Neural progenitor cell (in vitro differentiated cells): ENCODE data around the gene STK32A. TPM values are rescaled to one million over a fixed set of nuclear protein-coding genes. Genes with fewer than 3 reads are reported as not detected.

Experiments used
- DNase-seq: peaks from one replicate; pipeline ENCODE4 v3.0.0-alpha.2; 2016; ENCODE audit warnings: low spot score
- H2AFZ ChIP-seq: fragments of 200-600 bp; sonication (generic); replicated peaks from 2 replicates; pipeline ENCODE4 v1.6.1; 2016; ENCODE audit warnings: antibody characterized with exemption
- H3F3A ChIP-seq: fragments of 200-600 bp; sonication (generic); 2 replicates; pipeline ENCODE4 v1.6.1; 2016; ENCODE audit warnings: antibody characterized with exemption, low read depth
- H3K27ac ChIP-seq: fragments of 200-600 bp; sonication (generic); 2 replicates; pipeline ENCODE4 v1.5.1; 2016; ENCODE audit warnings: mild to moderate bottlenecking
- H3K27me3 ChIP-seq: fragments of 200-600 bp; sonication (generic); 2 replicates; pipeline ENCODE4 v1.6.1; 2016; ENCODE audit warnings: mild to moderate bottlenecking, moderate library complexity
- H3K36me3 ChIP-seq: fragments of 200-600 bp; sonication (generic); 2 replicates; pipeline ENCODE4 v1.5.1; 2016
- H3K4me1 ChIP-seq: fragments of 200-600 bp; sonication (generic); 2 replicates; pipeline ENCODE4 v1.6.1; 2016; ENCODE audit warnings: mixed run types
- H3K4me2 ChIP-seq: fragments of 200-600 bp; sonication (generic); 2 replicates; pipeline ENCODE4 v1.6.1; 2016
- H3K4me3 ChIP-seq: fragments of 200-600 bp; sonication (generic); 2 replicates; pipeline ENCODE4 v1.5.1; 2016
- H3K79me2 ChIP-seq: fragments of 200-600 bp; sonication (generic); 2 replicates; pipeline ENCODE4 v1.6.1; 2016; ENCODE audit warnings: low read depth
- H3K9ac ChIP-seq: fragments of 200-600 bp; sonication (generic); 2 replicates; pipeline ENCODE4 v1.6.1; 2016
- H3K9me3 ChIP-seq: fragments of 200-600 bp; sonication (generic); 2 replicates; pipeline ENCODE4 v1.5.1; 2016; ENCODE audit warnings: low read depth
- H4K20me1 ChIP-seq: fragments of 200-600 bp; sonication (generic); 2 replicates; pipeline ENCODE4 v1.6.1; 2016; ENCODE audit warnings: low read depth
- H3K27ac Mint-ChIP-seq: 3 replicates; pipeline ENCODE4 v1.8.0; 2021; ENCODE audit warnings: mixed read lengths
- H3K27me3 Mint-ChIP-seq: 2 replicates; pipeline ENCODE4 v1.8.0; 2022; ENCODE audit warnings: low read depth, mild to moderate bottlenecking, inconsistent platforms, moderate library complexity, mixed read lengths; ENCODE audit not compliant: insufficient read depth
- H3K36me3 Mint-ChIP-seq: 3 replicates; pipeline ENCODE4 v1.8.0; 2021; ENCODE audit warnings: mixed read lengths
- H3K4me1 Mint-ChIP-seq: 3 replicates; pipeline ENCODE4 v1.8.0; 2021; ENCODE audit warnings: mixed read lengths
- H3K4me3 Mint-ChIP-seq: 3 replicates; pipeline ENCODE4 v1.8.0; 2021; ENCODE audit warnings: mild to moderate bottlenecking, moderate library complexity, mixed read lengths
- H3K9me3 Mint-ChIP-seq: 3 replicates; pipeline ENCODE4 v1.8.0; 2020; ENCODE audit warnings: mixed read lengths
- EZH2 ChIP-seq: fragments of 200-600 bp; sonication (generic); IDR thresholded peaks from 2 replicates; pipeline ENCODE4 v1.6.1; 2017; ENCODE audit warnings: antibody characterized with exemption, mild to moderate bottlenecking, moderate library complexity
- EZH2phosphoT487 ChIP-seq: fragments of 200-600 bp; sonication (generic); IDR thresholded peaks from 2 replicates; pipeline ENCODE4 v1.6.1; 2017; ENCODE audit warnings: antibody characterized with exemption
- total RNA-seq: library from RNA; depleted of rRNA; stranded (reverse); fragments of >200 nt; gene quantifications from 2 replicates; pipeline ENCODE4 v1.2.3, GENCODE V29; 2015; ENCODE audit warnings: low replicate concordance
- TF ChIP-seq, protein P1 (sequence below): fragments of 200-600 bp; sonication (generic); IDR thresholded peaks from 2 replicates; pipeline ENCODE4 v1.5.1; 2017; ENCODE audit warnings: antibody characterized with exemption, mild to moderate bottlenecking

STK32A gene
- 13.0 and 16.7 TPM in 2 replicates for total RNA-seq

DNA sequence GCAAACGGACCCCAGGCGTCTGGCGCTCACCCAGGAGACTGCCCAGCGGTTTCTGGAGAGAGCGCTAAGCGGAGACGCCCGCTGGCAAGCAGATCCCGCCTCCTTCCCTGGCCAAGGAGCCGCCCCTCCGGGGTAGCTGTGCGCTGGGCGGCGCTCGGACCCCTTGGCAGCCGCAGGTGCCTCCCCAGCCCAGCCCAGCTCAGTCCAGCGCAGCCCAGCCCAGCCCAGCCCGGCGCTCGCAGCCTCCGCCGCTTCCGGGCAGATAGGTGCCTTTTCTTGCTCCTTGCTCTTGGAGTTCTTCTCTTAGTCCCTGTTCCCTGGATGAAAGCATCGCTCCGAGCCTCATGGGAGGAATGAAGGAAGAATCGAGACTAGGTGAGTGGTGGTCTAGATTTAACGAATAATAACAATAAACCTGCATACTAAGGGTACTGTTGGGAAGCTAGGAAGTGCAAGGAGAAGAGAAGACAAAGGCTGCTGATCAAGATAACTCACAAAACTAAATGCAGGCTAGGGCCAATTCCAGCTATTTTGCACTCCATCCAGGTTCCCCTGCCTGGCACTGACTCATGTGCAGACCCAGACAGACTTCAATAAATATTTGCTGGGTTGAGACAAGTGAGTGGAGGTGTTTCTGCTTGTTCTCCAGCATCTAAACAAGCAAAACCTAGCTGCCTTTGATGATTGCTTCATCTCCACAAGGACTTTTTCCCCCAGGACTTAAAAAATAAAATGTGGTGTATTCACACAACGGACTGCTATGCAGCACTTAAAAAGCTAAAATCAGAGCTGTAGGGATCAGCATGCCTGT lies at the start of gene STK32A:
Gene STK32A (plus strand): TSS at position 202 of the 811 bp plus-strand sequence. CDS start 4,609 bp downstream, outside the sequence.
- Histone ChIP-seq H3K4me2 (peak within 1 kb of the TSS; percentile 73), H3K9me3 (no peaks in the 10 kb centered on the region), H3F3A (peaks cover 5% of the 10 kb centered on the region), H3K27ac (no peak within 1 kb of the TSS), H3K79me2 (no peaks in the 10 kb centered on the region), H2AFZ (peak within 1 kb of the TSS; percentile 57), H3K9ac (peak within 1 kb of the TSS; percentile 18), H3K36me3 (no peaks in the 10 kb centered on the region), H3K27me3 (peaks cover 59% of the 10 kb centered on the region), H3K4me1 (peaks cover 5% of the 10 kb centered on the region), H4K20me1 (no peaks in the 10 kb centered on the region), H3K4me3 (peak within 1 kb of the TSS; percentile 61)
- Mint-ChIP-seq H3K4me3 (peak within 1 kb of the TSS; percentile 87), H3K36me3 (no peaks in the 10 kb centered on the region), H3K9me3 (no peaks in the 10 kb centered on the region), H3K27me3 (peaks cover 35% of the 10 kb centered on the region), H3K4me1 (peaks cover 2% of the 10 kb centered on the region), H3K27ac (no peak within 1 kb of the TSS)
- DNase-seq = peak; percentile 92
- TF ChIP-seq EZH2 = no peak
- TF ChIP-seq EZH2phosphoT487 = peak; percentile 37
- TF ChIP-seq, protein P1, sequence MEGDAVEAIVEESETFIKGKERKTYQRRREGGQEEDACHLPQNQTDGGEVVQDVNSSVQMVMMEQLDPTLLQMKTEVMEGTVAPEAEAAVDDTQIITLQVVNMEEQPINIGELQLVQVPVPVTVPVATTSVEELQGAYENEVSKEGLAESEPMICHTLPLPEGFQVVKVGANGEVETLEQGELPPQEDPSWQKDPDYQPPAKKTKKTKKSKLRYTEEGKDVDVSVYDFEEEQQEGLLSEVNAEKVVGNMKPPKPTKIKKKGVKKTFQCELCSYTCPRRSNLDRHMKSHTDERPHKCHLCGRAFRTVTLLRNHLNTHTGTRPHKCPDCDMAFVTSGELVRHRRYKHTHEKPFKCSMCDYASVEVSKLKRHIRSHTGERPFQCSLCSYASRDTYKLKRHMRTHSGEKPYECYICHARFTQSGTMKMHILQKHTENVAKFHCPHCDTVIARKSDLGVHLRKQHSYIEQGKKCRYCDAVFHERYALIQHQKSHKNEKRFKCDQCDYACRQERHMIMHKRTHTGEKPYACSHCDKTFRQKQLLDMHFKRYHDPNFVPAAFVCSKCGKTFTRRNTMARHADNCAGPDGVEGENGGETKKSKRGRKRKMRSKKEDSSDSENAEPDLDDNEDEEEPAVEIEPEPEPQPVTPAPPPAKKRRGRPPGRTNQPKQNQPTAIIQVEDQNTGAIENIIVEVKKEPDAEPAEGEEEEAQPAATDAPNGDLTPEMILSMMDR = peak; percentile 32

DNA sequence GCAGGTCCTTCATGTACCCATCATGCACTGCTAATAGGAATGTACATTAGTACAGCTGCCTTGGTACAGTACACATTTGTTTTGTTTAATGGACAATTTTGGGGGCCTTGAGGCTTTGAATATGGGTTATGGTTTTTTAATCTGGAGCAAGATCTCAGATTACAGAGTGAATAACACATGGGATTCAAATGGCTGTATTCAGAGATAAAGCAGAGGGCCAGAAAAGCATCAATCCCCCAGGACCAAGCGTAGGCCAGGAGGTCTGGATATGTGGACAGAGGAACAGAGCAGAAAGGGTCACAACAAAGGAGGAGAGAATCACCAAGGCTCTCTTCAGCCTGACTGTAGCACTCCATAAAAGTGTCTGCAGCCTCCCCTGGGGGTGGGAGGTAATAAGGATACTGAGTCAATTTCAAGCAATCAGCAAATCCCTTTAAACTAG lies 47.7 kb upstream of the STK32A start:
- TF ChIP-seq, protein P1 = peak; percentile 6
- no peak for TF ChIP-seq EZH2phosphoT487
- TF ChIP-seq EZH2 = no peak
- Mint-ChIP-seq H3K27ac (no peak overlapping the region), H3K4me3 (no peak overlapping the region), H3K9me3 (peaks cover 7% of the 10 kb centered on the region), H3K27me3 (peaks cover 2% of the 10 kb centered on the region), H3K4me1 (peaks cover 16% of the 10 kb centered on the region), H3K36me3 (no peaks in the 10 kb centered on the region)
- Histone ChIP-seq H3K27me3 (no peaks in the 10 kb centered on the region), H3K27ac (no peak overlapping the region), H3K79me2 (no peaks in the 10 kb centered on the region), H3F3A (no peaks in the 10 kb centered on the region), H3K4me2 (no peak overlapping the region), H3K9me3 (no peaks in the 10 kb centered on the region), H4K20me1 (no peaks in the 10 kb centered on the region), H3K4me1 (no peaks in the 10 kb centered on the region), H2AFZ (peak overlapping the region; percentile 63), H3K4me3 (no peak overlapping the region), H3K9ac (no peak overlapping the region), H3K36me3 (no peaks in the 10 kb centered on the region)
- DNase-seq = no peak

DNA sequence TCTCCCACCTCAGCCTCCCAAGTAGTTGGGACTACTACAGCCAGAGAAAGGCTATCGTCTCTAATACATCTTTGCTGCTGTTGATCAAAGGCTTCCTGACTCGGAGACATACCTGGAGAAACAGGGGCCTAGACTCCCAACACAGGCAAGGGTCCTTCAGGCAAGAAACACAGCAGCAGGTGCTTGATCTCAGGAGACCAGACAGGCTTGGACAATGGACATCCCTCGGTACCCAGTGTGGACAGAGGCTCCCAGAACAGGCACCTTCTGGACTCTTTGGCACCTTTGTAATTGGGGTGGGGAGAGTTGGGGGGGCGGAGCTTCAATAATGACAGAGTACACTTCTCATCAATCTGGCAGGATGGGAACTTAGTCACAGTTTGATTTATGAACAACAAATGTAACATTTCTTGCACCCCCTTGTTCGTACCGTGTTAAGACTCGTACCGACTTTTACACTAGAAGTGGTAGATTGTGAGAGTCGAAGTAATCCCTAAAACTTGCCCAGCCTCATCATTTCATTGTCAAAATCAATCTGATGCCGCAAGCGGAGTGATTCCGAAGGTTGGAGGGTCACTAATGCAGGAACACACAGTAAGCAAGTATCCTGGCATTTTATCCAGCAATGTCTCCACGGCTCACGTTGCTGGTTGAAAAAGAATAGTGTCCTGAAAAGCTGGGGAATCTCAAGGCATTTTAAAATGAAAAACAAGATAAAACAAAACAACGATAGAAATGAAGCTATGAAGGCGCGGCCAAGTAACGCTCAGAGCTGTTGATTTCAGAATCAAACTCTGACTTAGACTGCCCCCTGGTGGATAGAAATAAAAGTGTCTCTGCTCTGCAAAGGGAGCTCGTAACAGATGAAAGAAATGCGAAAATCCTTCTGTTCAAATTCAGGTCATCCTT lies 46.4 kb upstream of the STK32A start:
- Histone ChIP-seq H3K9ac (no peak overlapping the region), H3K79me2 (no peaks in the 10 kb centered on the region), H3K4me2 (no peak overlapping the region), H3K4me3 (no peak overlapping the region), H3K9me3 (no peaks in the 10 kb centered on the region), H4K20me1 (no peaks in the 10 kb centered on the region), H3F3A (no peaks in the 10 kb centered on the region), H3K36me3 (no peaks in the 10 kb centered on the region), H3K27ac (no peak overlapping the region), H3K27me3 (no peaks in the 10 kb centered on the region), H3K4me1 (no peaks in the 10 kb centered on the region), H2AFZ (peak overlapping the region; percentile 74)
- no peaks in the 10 kb centered on the region for H3K36me3 Mint-ChIP-seq
- H3K4me1 Mint-ChIP-seq = peaks cover 18% of the 10 kb centered on the region
- H3K27ac Mint-ChIP-seq = no peak overlapping the region
- no peak overlapping the region for H3K4me3 Mint-ChIP-seq
- peaks cover 7% of the 10 kb centered on the region for H3K9me3 Mint-ChIP-seq
- peak; percentile 84 for DNase-seq
- TF ChIP-seq, protein P1 = peak; percentile 93
- no peak for TF ChIP-seq EZH2
- peaks cover 2% of the 10 kb centered on the region for H3K27me3 Mint-ChIP-seq
